ENCODE measurements around the gene GAREM2. TPM values are rescaled to one million over a fixed set of nuclear protein-coding genes. Genes with fewer than 3 reads are reported as not detected.

Gene GAREM2
- total RNA-seq, 2 donors from 2014 or later = 2.4 to 3.9 TPM

DNA sequence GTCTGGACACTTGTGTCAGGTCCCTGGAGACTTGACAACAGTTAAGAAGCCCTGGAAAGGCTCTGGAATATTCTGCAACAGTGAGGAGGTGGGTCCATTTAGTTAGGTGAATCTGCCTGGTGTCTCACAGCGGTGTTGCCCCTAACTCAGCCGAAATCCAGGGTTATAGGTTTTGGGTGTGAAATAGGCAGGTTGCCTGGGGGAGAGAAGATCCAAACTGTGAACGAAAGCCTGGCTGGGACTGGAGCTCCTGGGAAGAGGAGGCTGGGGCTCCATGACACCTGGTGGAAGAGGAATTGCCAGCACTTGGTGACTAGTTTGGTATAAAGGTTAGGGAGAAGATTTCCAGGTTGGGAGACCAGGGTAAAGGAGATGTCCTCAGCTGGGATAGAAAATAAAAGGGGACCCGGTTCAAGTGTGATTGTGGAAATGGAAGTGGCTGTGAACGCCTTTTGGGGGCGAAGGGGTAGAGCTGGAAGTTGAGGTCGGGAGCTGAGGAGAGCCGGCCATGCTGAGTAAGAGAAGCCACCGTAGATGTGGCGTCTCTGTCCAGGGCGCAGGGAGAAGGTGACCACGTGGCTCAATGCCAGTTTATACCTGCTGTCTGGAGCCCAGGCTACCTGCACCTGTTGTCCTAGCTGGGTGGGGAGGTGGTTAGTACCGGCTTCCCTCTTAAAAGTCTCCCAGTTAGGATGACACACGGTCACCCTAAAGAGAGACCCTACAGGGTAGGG, 3.0 kb upstream of the GAREM2 start:
- Histone ChIP-seq H3K36me3 (no peaks in the 10 kb centered on the region), H3K4me1 (peaks cover 4% of the 10 kb centered on the region), H3K9ac (ENCODE audit: low read depth in 2 of 2, low read length in 2 of 2) (no peak overlapping the region), H3K4me3 (no peak overlapping the region), H3K27me3 (peaks cover 18% of the 10 kb centered on the region), H3K9me3 (no peaks in the 10 kb centered on the region), H3K27ac (no peak overlapping the region)
- TF ChIP-seq CTCF (IDR thresholded peaks at IDR 0.05) = no peak
- intact Hi-C loops (cut with DNase I) = no loop called here
- no peak for DNase-seq

DNA sequence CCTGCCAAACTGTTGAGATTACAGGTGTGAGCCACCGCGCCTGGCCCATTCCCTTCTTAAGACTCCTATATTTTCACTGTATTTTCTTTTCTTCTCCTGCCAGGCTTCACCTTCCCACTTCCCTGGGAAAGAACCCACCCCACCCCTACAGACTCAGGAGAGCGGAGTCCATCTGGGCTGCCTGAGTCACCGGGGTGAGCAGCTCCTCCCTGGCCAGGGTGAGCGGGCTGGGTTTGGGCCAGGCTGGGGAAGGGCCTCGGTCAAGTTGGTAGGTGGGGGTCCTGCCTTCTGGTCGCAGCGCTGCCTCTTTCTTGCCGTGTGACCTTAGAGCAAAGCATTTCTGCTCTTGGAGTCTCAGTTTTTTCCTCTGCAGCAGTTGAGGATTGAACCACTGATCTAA, 2.1 kb upstream of the GAREM2 start:
- no peak overlapping the region for H3K4me3 ChIP-seq
- TF ChIP-seq CTCF (IDR thresholded peaks at IDR 0.05) = no peak
- H3K36me3 ChIP-seq = no peaks in the 10 kb centered on the region
- peaks cover 18% of the 10 kb centered on the region for H3K27me3 ChIP-seq
- no peak for DNase-seq
- no peak overlapping the region for H3K27ac ChIP-seq
- H3K4me1 ChIP-seq = peaks cover 4% of the 10 kb centered on the region
- no peaks in the 10 kb centered on the region for H3K9me3 ChIP-seq
- no peak overlapping the region for H3K9ac ChIP-seq (ENCODE audit: low read depth in 2 of 2, low read length in 2 of 2)
- intact Hi-C loops (cut with DNase I) = no loop called here

DNA sequence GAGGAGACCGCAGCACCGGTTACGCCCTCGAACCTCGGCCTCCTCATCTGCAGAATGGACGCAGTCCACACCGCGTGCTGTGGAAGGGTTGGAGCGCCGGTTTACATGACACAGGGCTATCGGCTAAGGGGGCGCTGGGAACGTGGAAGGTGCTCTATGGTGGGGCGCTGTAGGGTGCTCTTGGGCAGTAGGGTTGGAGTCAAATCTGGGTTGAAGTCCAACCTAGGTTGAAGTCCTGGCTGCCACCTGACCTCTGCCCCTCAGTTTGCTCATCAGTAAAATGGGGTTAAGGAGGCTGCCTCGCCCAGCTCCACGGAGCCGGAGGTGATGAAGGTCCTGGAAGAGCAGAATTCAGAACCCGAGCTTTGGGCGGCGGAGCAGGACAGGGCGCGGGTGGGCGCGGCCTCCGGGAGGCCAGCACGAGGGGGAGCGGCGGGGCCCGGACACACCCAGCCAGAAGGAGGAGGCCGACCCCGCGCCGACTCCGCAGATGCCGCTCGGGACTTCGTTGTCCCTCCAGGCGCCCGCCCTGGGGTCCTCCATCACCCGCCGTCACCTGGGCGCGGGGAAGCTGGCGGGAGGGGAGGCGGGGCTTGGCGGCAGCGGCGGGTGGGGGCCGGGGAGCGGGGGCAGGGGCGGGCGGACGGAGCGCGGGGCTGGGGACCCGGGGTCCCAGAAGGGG, 558 bp upstream of the GAREM2 start:
- Histone ChIP-seq H3K9me3 (no peaks in the 10 kb centered on the region), H3K36me3 (no peaks in the 10 kb centered on the region), H3K9ac (ENCODE audit: low read depth in 2 of 2, low read length in 2 of 2) (no peak overlapping the region), H3K27ac (no peak overlapping the region), H3K27me3 (peaks cover 18% of the 10 kb centered on the region), H3K4me1 (peaks cover 4% of the 10 kb centered on the region), H3K4me3 (peak overlapping the region; percentile 24)
- no peak for DNase-seq
- no peak for TF ChIP-seq CTCF (IDR thresholded peaks at IDR 0.05)
- intact Hi-C loops (cut with DNase I) = no loop called here

- Histone ChIP-seq H3K4me1 (peaks cover 4% of the 10 kb centered on the region), H3K9me3 (no peaks in the 10 kb centered on the region), H3K36me3 (no peaks in the 10 kb centered on the region), H3K27ac (no peak overlapping the region), H3K9ac (ENCODE audit: low read depth in 2 of 2, low read length in 2 of 2) (no peak overlapping the region), H3K27me3 (peaks cover 18% of the 10 kb centered on the region), H3K4me3 (peak overlapping the region; percentile 41)
- TF ChIP-seq CTCF (IDR thresholded peaks at IDR 0.05) = no peak
- DNase-seq = no peak
- intact Hi-C loops (cut with DNase I) = no loop called here
These were observed 1.0 kb downstream of the GAREM2 start for GRCh38 chr2:26173776-26174482.

DNA sequence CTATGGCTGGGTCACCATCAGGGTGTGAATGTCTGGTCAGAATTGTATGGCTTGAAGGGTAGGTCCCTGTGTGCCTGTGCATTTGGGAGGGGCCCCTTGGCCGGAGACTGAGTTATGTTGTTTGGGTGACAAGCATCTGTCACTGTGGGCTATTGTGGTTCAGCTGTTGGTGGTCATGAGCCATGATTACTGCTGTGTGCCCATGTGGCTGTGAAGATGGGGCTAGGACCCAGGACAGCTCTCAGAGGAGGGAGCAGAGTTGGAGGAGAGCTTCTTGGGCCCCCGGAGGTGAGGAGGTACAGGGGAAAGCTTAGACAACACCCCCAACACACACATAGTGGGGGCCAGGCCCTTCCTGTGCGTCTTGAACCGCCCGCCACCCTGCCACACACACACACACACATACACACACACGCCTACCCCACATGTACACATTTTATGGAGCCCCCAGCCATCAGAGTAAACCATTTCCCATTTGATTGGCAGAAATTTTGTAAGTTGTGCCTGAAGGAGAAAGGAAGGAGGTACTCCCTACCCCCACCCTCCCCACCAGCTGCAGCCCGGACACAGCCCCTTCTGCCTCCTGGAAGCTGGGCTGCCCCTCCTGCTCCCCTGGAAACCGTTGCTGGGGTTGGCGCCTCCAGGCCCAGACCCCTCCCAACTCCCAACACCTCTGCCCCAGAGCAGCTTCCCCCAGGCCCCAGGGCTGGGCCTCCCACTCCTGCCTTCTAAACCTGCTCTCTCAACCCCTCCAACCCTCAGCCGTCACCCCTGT, 2.0 kb downstream of the GAREM2 start:
- DNase-seq = no peak
- TF ChIP-seq CTCF (IDR thresholded peaks at IDR 0.05) = no peak
- Histone ChIP-seq H3K4me3 (no peak overlapping the region), H3K27ac (no peak overlapping the region), H3K36me3 (no peaks in the 10 kb centered on the region), H3K9ac (ENCODE audit: low read depth in 2 of 2, low read length in 2 of 2) (no peak overlapping the region), H3K27me3 (peaks cover 23% of the 10 kb centered on the region), H3K9me3 (no peaks in the 10 kb centered on the region), H3K4me1 (peaks cover 4% of the 10 kb centered on the region)
- intact Hi-C loops (cut with DNase I) = no loop called here

All from colonic mucosa (tissue), 4 donors.